HG02610 (cell line): ENCODE results near the gene EEIG2.
"Not testable (repeated sequence)": the region's sequence is repeated elsewhere in the genome, so short reads cannot be mapped to it uniquely, and the experiment has no call there.

Experiments
- ATAC-seq: cut with Tn5 transposase; IDR thresholded peaks from one replicate; pipeline ENCODE4 v1.9.1; 2021; ENCODE audit warnings: mild to moderate bottlenecking, moderate library complexity; ENCODE audit not compliant: unreplicated experiment

Gene EEIG2

GRCh38 chr1:108541861-108542260 lies 18.0 kb upstream of the EEIG2 start:
- ATAC-seq, result no peak

- ATAC-seq, result not testable (repeated sequence)
Observed at GRCh38 chr1:108547493-108547892, 12.4 kb upstream of the EEIG2 start.

GRCh38 chr1:108551137-108551862 lies 8.6 kb upstream of the EEIG2 start:
- peak; percentile 97 for ATAC-seq

- no peak for ATAC-seq
Observed at GRCh38 chr1:108553905-108554304, 6.0 kb upstream of the EEIG2 start.

GRCh38 chr1:108554682-108555427 lies 5.0 kb upstream of the EEIG2 start:
- no peak for ATAC-seq

- ATAC-seq, result no peak
Observed at GRCh38 chr1:108556066-108556465, 3.8 kb upstream of the EEIG2 start.

GRCh38 chr1:108556499-108556898 lies 3.4 kb upstream of the EEIG2 start:
- ATAC-seq, result no peak

GRCh38 chr1:108557296-108557695 lies 2.6 kb upstream of the EEIG2 start:
- peak; percentile 29 for ATAC-seq

GRCh38 chr1:108560189-108560873 lies 431 bp downstream of the EEIG2 start:
- ATAC-seq, result peak; percentile 32

- peak; percentile 26 for ATAC-seq
Observed at GRCh38 chr1:108560874-108561459, 1.1 kb downstream of the EEIG2 start.

GRCh38 chr1:108561689-108562326 lies 1.9 kb downstream of the EEIG2 start:
- peak; percentile 47 for ATAC-seq

- ATAC-seq, result no peak
Observed at GRCh38 chr1:108563808-108564207, 3.9 kb downstream of the EEIG2 start.

GRCh38 chr1:108565081-108565480 lies 5.2 kb downstream of the EEIG2 start:
- ATAC-seq, result no peak

- ATAC-seq, result no peak
Observed at GRCh38 chr1:108565512-108565911, 5.6 kb downstream of the EEIG2 start.

GRCh38 chr1:108568589-108568988 lies 8.7 kb downstream of the EEIG2 start:
- ATAC-seq, result no peak

- no peak for ATAC-seq
Observed at GRCh38 chr1:108569097-108569728, 9.3 kb downstream of the EEIG2 start.

GRCh38 chr1:108570128-108570527 lies 10.2 kb downstream of the EEIG2 start:
- ATAC-seq, result peak; percentile 97

- no peak for ATAC-seq
Observed at GRCh38 chr1:108570998-108571401, 11.1 kb downstream of the EEIG2 start.

GRCh38 chr1:108572182-108572581 lies 12.3 kb downstream of the EEIG2 start:
- ATAC-seq, result no peak

GRCh38 chr1:108573183-108573582 lies 13.3 kb downstream of the EEIG2 start:
- no peak for ATAC-seq
